Lung (tissue), 12 donors: ENCODE results near the gene TPRN. TPM values are rescaled to one million over a fixed set of nuclear protein-coding genes. Genes with fewer than 3 reads are reported as not detected.
"Not testable (repeated sequence)": the region's sequence is repeated elsewhere in the genome, so short reads cannot be mapped to it uniquely, and the experiment has no call there.

Experiments
- ATAC-seq: fragments of 200-7000 bp; cut with Tn5 transposase; one replicate; pipeline ENCODE4 v1.9.1; 2020; ENCODE audit warnings: moderate number of reproducible peaks; ENCODE audit not compliant: insufficient read depth, low FRiP score
- DNase-seq, 3 donors: peaks; one replicate each; pipeline ENCODE4 v3.0.0-alpha.2; 2013 to 2017
- H3K27ac ChIP-seq, 2 donors: one replicate each; pipeline ENCODE4 v1.5.1; 2013; ENCODE audit warnings: mild to moderate bottlenecking in 2 of 2, moderate library complexity in 2 of 2, control low read depth in 1 of 2, inconsistent platforms in 1 of 2, low read depth in 1 of 2, low read length in 1 of 2
- H3K27me3 ChIP-seq, 3 donors: one replicate each; pipeline ENCODE4 v1.5.1; 2013; ENCODE audit warnings: low read length in 2 of 3; ENCODE audit not compliant: control insufficient read depth in 3 of 3, insufficient read depth in 3 of 3
- H3K36me3 ChIP-seq, 4 donors: one replicate each; pipeline ENCODE4 v1.5.1; 2013; ENCODE audit warnings: low read length in 4 of 4, mild to moderate bottlenecking in 1 of 4, moderate library complexity in 1 of 4; ENCODE audit not compliant: control insufficient read depth in 4 of 4, insufficient read depth in 4 of 4
- H3K4me1 ChIP-seq, 5 donors: one replicate each; pipeline ENCODE4 v1.5.1; 2013; ENCODE audit warnings: low read length in 5 of 5, mild to moderate bottlenecking in 2 of 5, moderate library complexity in 1 of 5; ENCODE audit not compliant: control insufficient read depth in 5 of 5, insufficient read depth in 5 of 5
- H3K4me3 ChIP-seq: one replicate; pipeline ENCODE4 v1.5.1; 2013; ENCODE audit warnings: mild to moderate bottlenecking, control low read depth, moderate library complexity
- H3K9ac ChIP-seq, 2 donors: one replicate each; pipeline ENCODE4 v1.5.1; 2013; ENCODE audit warnings: low read length in 2 of 2, control low read depth in 1 of 2; ENCODE audit not compliant: insufficient read depth in 1 of 2
- H3K9me3 ChIP-seq, 4 donors: one replicate each; pipeline ENCODE4 v1.5.1; 2013; ENCODE audit warnings: low read length in 3 of 4, mild to moderate bottlenecking in 1 of 4, moderate library complexity in 1 of 4; ENCODE audit not compliant: control insufficient read depth in 4 of 4, insufficient read depth in 3 of 4
- CTCF ChIP-seq: IDR thresholded peaks from 2 replicates; pipeline ENCODE4 v1.5.1; 2012; ENCODE audit warnings: mild to moderate bottlenecking; ENCODE audit errors: control extremely low read depth, extremely low read depth
- WGBS, 2 donors: extraction: QIAGEN DNeasy Blood & Tissue Kit; methylation state at CpG; one replicate each; pipeline ENCODE4 v1.1.7; 2013; 5-methylcytosine and 5-hydroxymethylcytosine counted together
- polyA plus RNA-seq, 2 donors: library from polyadenylated mRNA; stranded (reverse); fragments of 200-250 nt; gene quantifications; one replicate each; pipeline ENCODE4 v1.2.1, GENCODE V29; 2013
- total RNA-seq, 2 donors: library from RNA; depleted of rRNA in 1 of 2; stranded (reverse); fragments of >200 nt in 1 of 2; gene quantifications; one replicate each; pipeline ENCODE4 v1.2.1, GENCODE V29; 2014 to 2021
- donor health status: control.
- donor health status: control.
- donor health status: Bipolar disorder and iron deficiency.
- donor health status: healthy.
- donor health status: DM: yes; HTN: yes; CAD: no.

Gene TPRN
- total and polyA plus RNA-seq, 4 donors, result 8.9 to 30.6 (median 15.5) TPM

DNA sequence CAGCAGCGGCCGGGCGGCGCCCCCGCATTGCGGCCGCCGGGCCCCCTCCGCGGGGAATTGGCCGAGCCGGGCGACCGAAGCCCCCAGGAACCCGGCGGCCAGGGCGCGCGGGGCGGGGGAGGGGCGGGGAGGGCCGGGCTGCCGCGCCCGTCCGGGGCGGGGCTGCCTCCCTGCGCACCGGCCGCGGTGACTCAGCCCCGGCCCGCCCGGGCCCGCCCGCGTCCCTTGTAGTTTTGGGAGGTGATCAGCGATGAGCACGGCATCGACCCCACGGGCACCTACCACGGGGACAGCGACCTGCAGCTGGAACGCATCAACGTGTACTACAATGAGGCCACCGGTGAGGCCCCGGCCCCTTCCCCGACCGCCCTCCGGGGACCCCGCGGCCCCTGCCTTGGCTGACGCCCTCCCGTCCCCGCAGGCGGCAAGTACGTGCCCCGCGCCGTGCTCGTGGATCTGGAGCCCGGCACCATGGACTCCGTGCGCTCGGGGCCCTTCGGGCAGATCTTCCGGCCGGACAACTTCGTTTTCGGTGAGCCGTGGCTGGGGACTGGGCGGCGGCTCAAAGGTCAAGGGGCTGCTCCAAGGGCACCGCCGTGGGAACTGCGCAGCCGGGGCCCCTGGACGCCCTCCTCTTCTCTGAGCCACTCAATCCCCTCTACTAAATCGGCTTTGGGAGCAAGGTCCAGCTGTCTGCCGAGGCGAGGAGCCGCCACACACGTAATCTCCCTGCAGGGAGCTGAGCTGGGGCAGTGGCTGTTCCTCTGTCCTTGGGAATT, 41.1 kb upstream of the TPRN start:
- Histone ChIP-seq H3K9ac (peak overlapping the region in 1 of 2 donors; percentile 49), H3K27ac (peak overlapping the region; percentile 93 to 94), H3K4me3 (peak overlapping the region; percentile 84), H3K4me1 (peaks cover 0 to 18% (median 6%) of the 10 kb centered on the region in 5 donors), H3K27me3 (no peaks in the 10 kb centered on the region), H3K36me3 (peaks cover 0 to 20% (median 12%) of the 10 kb centered on the region in 4 donors), H3K9me3 (no peaks in the 10 kb centered on the region)
- ATAC-seq, result no peak
- 2 to 5% methylated on average over 50 to 83 of the region's 83 CpGs for WGBS, 2 donors
- TF ChIP-seq CTCF, result no peak
- DNase-seq, result no peak

DNA sequence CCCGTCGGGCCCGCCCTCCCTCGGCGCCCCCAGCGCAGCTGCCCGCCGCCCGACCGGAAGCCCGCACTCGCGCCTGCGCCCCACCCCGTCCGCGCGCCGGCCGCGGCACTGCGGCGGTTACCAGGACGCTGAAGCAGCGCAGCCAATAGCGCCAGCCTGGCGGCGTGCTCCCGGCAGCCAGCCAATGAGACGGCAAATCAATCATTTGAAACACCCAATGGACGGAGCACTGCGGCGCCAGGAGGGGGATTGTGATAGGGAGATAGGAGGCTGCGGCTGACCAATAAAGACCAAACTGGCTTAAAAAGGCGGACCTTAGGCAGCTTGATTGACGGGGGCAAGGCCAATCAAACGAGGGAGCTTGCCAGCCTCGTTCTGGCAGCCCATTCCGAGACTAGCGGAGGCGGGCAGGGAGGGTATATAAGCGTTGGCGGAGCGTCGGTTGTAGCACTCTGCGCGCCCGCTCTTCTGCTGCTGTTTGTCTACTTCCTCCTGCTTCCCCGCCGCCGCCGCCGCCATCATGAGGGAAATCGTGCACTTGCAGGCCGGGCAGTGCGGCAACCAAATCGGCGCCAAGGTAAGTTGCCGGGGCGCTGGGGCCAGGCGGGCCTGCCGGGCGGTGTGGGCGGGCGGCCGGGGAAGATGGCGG, 40.4 kb upstream of the TPRN start, which contains the start of gene TUBB4B:
Gene TUBB4B, plus strand, starts transcription at position 447 of the 649 bp plus-strand sequence. Its CDS starts 74 bp downstream, at position 521.
- ATAC-seq, result peak; percentile 87
- no peak for TF ChIP-seq CTCF
- peaks cover 0 to 26% (median 9%) of the 10 kb centered on the region in 5 donors for H3K4me1 ChIP-seq

DNA sequence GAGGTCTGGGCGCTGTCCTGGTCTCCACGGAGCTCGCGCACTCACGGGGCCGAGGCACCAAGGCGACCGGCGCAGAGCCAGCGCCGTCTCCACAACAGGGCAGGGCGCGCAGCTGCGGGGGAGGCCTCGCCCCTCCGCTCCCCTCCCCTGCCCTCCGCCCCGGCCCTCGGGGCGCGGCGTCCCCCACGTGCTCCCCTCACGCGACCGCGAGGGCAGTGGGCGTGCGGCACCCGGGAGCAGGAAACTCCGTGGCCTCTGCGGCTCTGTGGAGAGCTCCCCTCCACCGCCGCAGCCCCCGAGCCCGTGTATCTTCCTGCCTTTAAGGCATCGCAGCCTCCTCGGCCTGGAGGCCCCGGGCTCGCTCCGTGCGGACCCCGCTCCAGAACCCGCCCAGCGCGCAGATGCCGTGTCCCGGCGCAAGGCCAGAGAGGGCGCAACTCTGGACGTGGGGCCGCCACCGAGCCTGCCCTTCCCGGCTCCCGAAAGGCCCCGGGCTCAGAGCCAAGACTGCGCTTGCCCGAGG, 39.8 kb upstream of the TPRN start:
- Histone ChIP-seq H3K9ac (peak overlapping the region in 1 of 2 donors; percentile 53), H3K27me3 (no peaks in the 10 kb centered on the region), H3K4me1 (peaks cover 0 to 27% (median 9%) of the 10 kb centered on the region in 5 donors), H3K27ac (peak overlapping the region; percentile 97), H3K4me3 (peak overlapping the region; percentile 47), H3K36me3 (peaks cover 0 to 20% (median 12%) of the 10 kb centered on the region in 4 donors), H3K9me3 (no peaks in the 10 kb centered on the region)
- 0 to 1% methylated on average over 41 to 58 of the region's 58 CpGs for WGBS, 2 donors
- peak; percentile 87 to 91 (median 88) for DNase-seq
- no peak for TF ChIP-seq CTCF
- ATAC-seq, result peak; percentile 15

More for the DNA sequence above, 40.4 kb upstream of the TPRN start, which contains the start of gene TUBB4B:
- Histone ChIP-seq H3K36me3 (peaks cover 0 to 20% (median 12%) of the 10 kb centered on the region in 4 donors), H3K9ac (peak within 1 kb of the TSS in 1 of 2 donors; percentile 53), H3K27me3 (no peaks in the 10 kb centered on the region), H3K27ac (peak within 1 kb of the TSS; percentile 97), H3K4me3 (peak within 1 kb of the TSS; percentile 84), H3K9me3 (no peaks in the 10 kb centered on the region)
- peak; percentile 100 for DNase-seq
- WGBS, 2 donors, result 1% methylated on average over 52 to 67 of the region's 67 CpGs

- Histone ChIP-seq H3K4me3 (peak overlapping the region; percentile 47), H3K4me1 (peaks cover 0 to 27% (median 9%) of the 10 kb centered on the region in 5 donors), H3K27ac (peak overlapping the region; percentile 97), H3K9ac (peak overlapping the region in 1 of 2 donors; percentile 53), H3K36me3 (peaks cover 0 to 20% (median 12%) of the 10 kb centered on the region in 4 donors)
- H3K9me3 ChIP-seq, H3K27me3 ChIP-seq, ATAC-seq, DNase-seq: not testable (repeated sequence)
- WGBS, 2 donors, result 50 to 51% methylated on average over 27 of the region's 27 CpGs
These were observed 39.1 kb upstream of the TPRN start for GRCh38 chr9:137239541-137240200.
